Measurements from ENCODE around the gene SCAMP3. TPM values are rescaled to one million over a fixed set of nuclear protein-coding genes. Genes with fewer than 3 reads are reported as not detected.

SCAMP3 gene
- total and polyA plus RNA-seq, 10 of the 15 experiments (the other 5 are each of a cell fraction or from before 2014, with no cell fraction given), result 17.2 to 133 (median 87.3) TPM

GRCh38 chr1:155282488-155283091 is 20.4 kb upstream of the SCAMP3 start:
- no peak for ATAC-seq
- RAD21 ChIA-PET (ENCODE audit: unreplicated experiment), result no interaction called here

More at GRCh38 chr1:155282488-155283091, 20.4 kb upstream of the SCAMP3 start:
- intact Hi-C loops (cut with micrococcal nuclease; ENCODE audit: unreplicated experiment) (no loop called here), in situ Hi-C loops (cut with MboI) (no loop called here)
- SMC1A ChIA-PET (ENCODE audit: uncharacterized antibody, unreplicated experiment), result interaction anchor here (0.9 kb wide), 1 partner anchor 34 kb away, joined by 3 read pairs; no protein-coding TSS in a partner anchor
- no TSS peak for BruUV-seq (replicated peaks)
- no peak for FAIRE-seq
- no peaks in the 10 kb centered on the region for H3K36me3 ChIP-seq (ENCODE audit: control insufficient read depth in 2 of 2, insufficient read depth in 2 of 2, low read length in 1 of 2)
- H3K4me2 ChIP-seq (ENCODE audit: control insufficient read depth, insufficient read depth), result no peak overlapping the region
- H3K9ac ChIP-seq (ENCODE audit: control insufficient read depth, insufficient read depth, low read length), result no peak overlapping the region
- no peaks in the 10 kb centered on the region for H3K79me2 ChIP-seq (ENCODE audit: control insufficient read depth, insufficient read depth, low read length)
- H3K27me3 ChIP-seq (replicated peaks in 1 of 2; ENCODE audit: control insufficient read depth in 2 of 2, insufficient read depth in 2 of 2, low read length in 1 of 2), result no peaks in the 10 kb centered on the region
- no peak overlapping the region for H3K4me3 ChIP-seq
- no peak for TF ChIP-seq ZNF622 (IDR thresholded peaks at IDR 0.05)
- no peak for TF ChIP-seq BMI1 (IDR thresholded peaks at IDR 0.05; ENCODE audit: borderline replicate concordance)
- TF ChIP-seq TCF12 (IDR thresholded peaks at IDR 0.05; ENCODE audit: low read depth, low read length), result no peak
- TF ChIP-seq NRF1 (conservative IDR thresholded peaks at IDR 0.05; ENCODE audit: low read depth, low read length), result no peak
- TF ChIP-seq JUNB (IDR thresholded peaks at IDR 0.05), result no peak
- TF ChIP-seq CREM (IDR thresholded peaks at IDR 0.05; ENCODE audit: low read depth), result no peak
- no peak for TF ChIP-seq CBX5 (IDR thresholded peaks at IDR 0.05; ENCODE audit: low read depth)
- no peak for TF ChIP-seq ZSCAN29 (IDR thresholded peaks at IDR 0.05)
- no peak for TF ChIP-seq ZNF217 (IDR thresholded peaks at IDR 0.05)
- TF ChIP-seq TBL1XR1 (IDR thresholded peaks at IDR 0.05; ENCODE audit: low read depth, low read length), result no peak
- TF ChIP-seq NFXL1 (IDR thresholded peaks at IDR 0.05; ENCODE audit: borderline replicate concordance), result no peak
- TF ChIP-seq KDM1A (IDR thresholded peaks at IDR 0.05; ENCODE audit: borderline replicate concordance), result no peak
- TF ChIP-seq NR2F1 (conservative IDR thresholded peaks at IDR 0.05), result no peak
- no peak for TF ChIP-seq MAX (IDR thresholded peaks at IDR 0.05; ENCODE audit: low read depth, low read length)
- no peak for TF ChIP-seq NFIC (IDR thresholded peaks at IDR 0.05; ENCODE audit: low read depth, low read length)
- TF ChIP-seq E2F8 (IDR thresholded peaks at IDR 0.05; ENCODE audit: low read depth, partially characterized antibody), result no peak
- TF ChIP-seq TAF1 (IDR thresholded peaks at IDR 0.05; ENCODE audit: borderline replicate concordance, low read depth, low read length), result no peak
- TF ChIP-seq NFYA (IDR thresholded peaks at IDR 0.05; ENCODE audit: borderline replicate concordance, low read depth, low read length), result no peak
- TF ChIP-seq EP300 (IDR thresholded peaks at IDR 0.05; ENCODE audit: borderline replicate concordance in 1 of 2, control insufficient read depth in 1 of 2, low read depth in 2 of 2, low read length in 2 of 2), result no peak
- TF ChIP-seq POLR2A (IDR thresholded peaks at IDR 0.05; ENCODE audit: low read depth, low read length), result no peak
- no peak for DNase-seq (ENCODE audit: low read depth, low spot score)
- POLR2A ChIA-PET, result no interaction called here
- H3K4me1 ChIP-seq (ENCODE audit: control insufficient read depth, insufficient read depth, low read length), result peaks cover 3% of the 10 kb centered on the region; the same call in 1 of the 2 replicates
- H4K20me1 ChIP-seq (ENCODE audit: control insufficient read depth, insufficient read depth), result no peaks in the 10 kb centered on the region
- no peak overlapping the region for H2AFZ ChIP-seq (ENCODE audit: control insufficient read depth, low read depth, low read length)
- 87% methylated on average over 24 of the region's 29 CpGs for WGBS (ENCODE audit: insufficient coverage, insufficient replicate concordance, low lambda C conversion rate, missing lambda C conversion rate)
- CTCF ChIA-PET, result no interaction called here
- no peaks in the 10 kb centered on the region for H3K9me3 ChIP-seq (replicated peaks; ENCODE audit: control insufficient read depth, insufficient read depth, low read length)
- no peak overlapping the region for H3K27ac ChIP-seq (ENCODE audit: control insufficient read depth, insufficient read depth)

All from GM12878 (cell line).